HepG2 (cell line): ENCODE measurements around the gene NARS2. TPM values are rescaled to one million over a fixed set of nuclear protein-coding genes. Genes with fewer than 3 reads are reported as not detected.

Experiments
- E2F2 ChIP-seq: sonication (generic); formaldehyde crosslinking; IDR thresholded peaks from 2 replicates; pipeline ENCODE4 v1.4.0; 2020; ENCODE audit warnings: missing genetic modification reagents, borderline replicate concordance
- MNT ChIP-seq: fragments of 450-650 bp; IDR thresholded peaks from 2 replicates; pipeline ENCODE4 v1.6.1; 2016
- SNAPC5 ChIP-seq: sonication (generic); formaldehyde crosslinking; IDR thresholded peaks from 2 replicates; pipeline ENCODE4 v1.8.1; 2023; ENCODE audit warnings: mild to moderate bottlenecking, missing genetic modification reagents, borderline replicate concordance
- SRSF4 ChIP-seq: fragments of 200-400 bp; formaldehyde crosslinking; IDR thresholded peaks from one replicate; pipeline ENCODE4 v1.6.1; 2018; ENCODE audit warnings: mild to moderate bottlenecking, low read depth, low read length, moderate library complexity; ENCODE audit not compliant: poor library complexity, severe bottlenecking
- ZFP36L1 ChIP-seq: sonication (generic); formaldehyde crosslinking; IDR thresholded peaks from 2 replicates; pipeline ENCODE4 v1.8.0; 2022; ENCODE audit warnings: mild to moderate bottlenecking, missing genetic modification reagents, moderate library complexity
- ZNF18 ChIP-seq: sonication (generic); formaldehyde crosslinking; IDR thresholded peaks from 2 replicates; pipeline ENCODE4 v1.8.0; 2022; ENCODE audit warnings: mild to moderate bottlenecking, missing genetic modification reagents; ENCODE audit not compliant: insufficient replicate concordance
- ZNF260 ChIP-seq: sonication (generic); formaldehyde crosslinking; IDR thresholded peaks from 2 replicates; pipeline ENCODE4 v1.4.0; 2020; ENCODE audit warnings: missing genetic modification reagents, low read depth, mild to moderate bottlenecking, borderline replicate concordance
- polyA plus RNA-seq, 8 experiments: library from polyadenylated mRNA; depleted of rRNA in 3 of 8; stranded (reverse) in 7 of 8; unstranded in 1 of 8; fragments of >200 nt; fragmentation: Illumina TruSeq in 4 of 8; extraction: Trizol in 4 of 8; gene quantifications; 2 replicates each; pipeline versions ENCODE4 v1.2.1 to v1.2.3, GENCODE V29; 2011 to 2016; ENCODE audit warnings: low read depth in 4 of 8, missing spikeins in 1 of 8, mixed read lengths in 1 of 8; ENCODE audit not compliant: insufficient read depth in 1 of 8
- total RNA-seq, 5 experiments: library from RNA; depleted of rRNA; stranded (reverse); fragments of >200 nt; fragmentation: Illumina TruSeq; extraction: Trizol; gene quantifications; 2 replicates each; pipeline ENCODE4 v1.2.3, GENCODE V29; 2016; ENCODE audit warnings: low read depth in 1 of 5
- TF ChIP-seq, protein P1 (sequence below): sonication (generic); formaldehyde crosslinking; IDR thresholded peaks from 2 replicates; pipeline ENCODE4 v1.4.0; 2020; ENCODE audit warnings: mild to moderate bottlenecking, low read depth, missing genetic modification reagents
- TF ChIP-seq, protein P2 (sequence below): sonication (generic); formaldehyde crosslinking; IDR thresholded peaks from 2 replicates; pipeline ENCODE4 v1.4.0; 2020; ENCODE audit warnings: missing genetic modification reagents

NARS2 gene
- total and polyA plus RNA-seq, 2 of the 13 experiments (the other 11 are each of a cell fraction or from before 2014, with no cell fraction given): 45.9 to 65.0 TPM

GRCh38 chr11:78574386-78575381 is at the start of gene NARS2 (continued):
- TF ChIP-seq ZNF18 (CRISPR knock-in tag) (peak; percentile 85), E2F2 (no peak; the same call in 1 of the 2 replicates), SNAPC5 (CRISPR knock-in tag) (no peak; the same call in 1 of the 2 replicates), ZFP36L1 (CRISPR knock-in tag) (peak; percentile 55; the same call in 1 of the 2 replicates), MNT (peak; percentile 82), ZNF260 (CRISPR knock-in tag) (no peak), SRSF4 (no peak)
- TF ChIP-seq, protein P1, sequence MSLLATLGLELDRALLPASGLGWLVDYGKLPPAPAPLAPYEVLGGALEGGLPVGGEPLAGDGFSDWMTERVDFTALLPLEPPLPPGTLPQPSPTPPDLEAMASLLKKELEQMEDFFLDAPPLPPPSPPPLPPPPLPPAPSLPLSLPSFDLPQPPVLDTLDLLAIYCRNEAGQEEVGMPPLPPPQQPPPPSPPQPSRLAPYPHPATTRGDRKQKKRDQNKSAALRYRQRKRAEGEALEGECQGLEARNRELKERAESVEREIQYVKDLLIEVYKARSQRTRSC (CRISPR knock-in tag): 0 out of 2 replicates have a peak, but pooled peaks have one; percentile 67
- TF ChIP-seq, protein P2, sequence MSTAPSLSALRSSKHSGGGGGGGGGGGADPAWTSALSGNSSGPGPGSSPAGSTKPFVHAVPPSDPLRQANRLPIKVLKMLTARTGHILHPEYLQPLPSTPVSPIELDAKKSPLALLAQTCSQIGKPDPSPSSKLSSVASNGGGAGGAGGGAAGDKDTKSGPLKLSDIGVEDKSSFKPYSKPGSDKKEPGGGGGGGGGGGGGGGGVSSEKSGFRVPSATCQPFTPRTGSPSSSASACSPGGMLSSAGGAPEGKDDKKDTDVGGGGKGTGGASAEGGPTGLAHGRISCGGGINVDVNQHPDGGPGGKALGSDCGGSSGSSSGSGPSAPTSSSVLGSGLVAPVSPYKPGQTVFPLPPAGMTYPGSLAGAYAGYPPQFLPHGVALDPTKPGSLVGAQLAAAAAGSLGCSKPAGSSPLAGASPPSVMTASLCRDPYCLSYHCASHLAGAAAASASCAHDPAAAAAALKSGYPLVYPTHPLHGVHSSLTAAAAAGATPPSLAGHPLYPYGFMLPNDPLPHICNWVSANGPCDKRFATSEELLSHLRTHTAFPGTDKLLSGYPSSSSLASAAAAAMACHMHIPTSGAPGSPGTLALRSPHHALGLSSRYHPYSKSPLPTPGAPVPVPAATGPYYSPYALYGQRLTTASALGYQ (CRISPR knock-in tag): no peak
